GDM1 (cell line): ENCODE data around the gene AK1.
A peak's percentile ranks its signal among the peaks of the same experiment; 100 is the strongest.

ENCODE experiments used
- DNase-seq: peaks from one replicate; lab custom pipeline; 2025; lab: John Stamatoyannopoulos, UW

AK1 gene

GRCh38 chr9:127877566-127877998 lies at the start of gene AK1:
Gene AK1, minus strand, starts transcription at chr9:127877675. Its CDS starts 3,058 bp downstream, at chr9:127874617.
- no peak for DNase-seq

GRCh38 chr9:127926906-127927200 lies 49.4 kb upstream of the AK1 start:
- no peak for DNase-seq

DNA sequence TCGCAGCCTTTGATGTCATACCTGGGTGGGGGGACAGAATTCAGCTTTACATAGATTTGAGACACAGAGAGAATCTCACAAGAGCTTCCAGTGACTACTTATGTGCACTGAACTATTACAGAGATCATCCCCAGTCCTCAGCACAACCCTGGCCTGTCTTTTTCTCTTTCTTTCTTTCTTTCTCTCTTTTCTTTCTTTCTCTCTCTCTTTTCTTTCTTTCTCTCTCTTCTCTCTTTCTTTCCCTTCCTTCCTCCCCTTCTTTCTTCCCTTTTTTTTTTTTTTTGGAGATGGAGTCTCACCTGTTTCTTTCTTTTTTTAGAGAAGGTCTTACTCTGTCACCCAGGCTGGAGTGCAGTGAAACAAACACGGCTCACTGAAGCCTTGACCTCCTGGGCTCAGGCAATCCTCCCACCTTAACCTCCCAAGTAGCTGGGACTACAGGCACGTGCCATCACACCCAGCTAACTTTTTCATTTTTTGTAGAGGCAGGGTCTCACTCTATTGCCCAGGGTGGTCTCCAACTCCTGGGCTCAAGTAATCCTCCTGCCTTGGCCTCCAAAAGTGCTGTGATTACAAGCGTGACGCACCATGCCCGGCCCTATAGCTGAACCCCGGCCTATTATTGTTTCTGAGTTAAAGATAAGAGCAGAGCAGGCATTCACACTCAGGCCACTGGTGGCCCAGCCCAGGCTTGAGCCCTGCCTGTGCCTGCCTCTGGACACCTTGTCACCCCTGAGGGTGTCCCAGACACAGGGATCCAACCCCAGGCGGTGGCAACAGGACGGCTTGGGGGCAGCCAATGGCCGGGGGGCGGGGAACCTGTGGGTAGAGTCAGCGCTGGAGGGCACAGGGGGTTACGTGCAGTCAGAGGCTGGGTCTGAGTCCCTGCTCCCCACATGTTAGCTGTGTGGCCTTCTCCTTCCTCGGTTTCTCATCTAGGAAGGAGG lies 48.8 kb upstream of the AK1 start:
- DNase-seq, result no peak

DNA sequence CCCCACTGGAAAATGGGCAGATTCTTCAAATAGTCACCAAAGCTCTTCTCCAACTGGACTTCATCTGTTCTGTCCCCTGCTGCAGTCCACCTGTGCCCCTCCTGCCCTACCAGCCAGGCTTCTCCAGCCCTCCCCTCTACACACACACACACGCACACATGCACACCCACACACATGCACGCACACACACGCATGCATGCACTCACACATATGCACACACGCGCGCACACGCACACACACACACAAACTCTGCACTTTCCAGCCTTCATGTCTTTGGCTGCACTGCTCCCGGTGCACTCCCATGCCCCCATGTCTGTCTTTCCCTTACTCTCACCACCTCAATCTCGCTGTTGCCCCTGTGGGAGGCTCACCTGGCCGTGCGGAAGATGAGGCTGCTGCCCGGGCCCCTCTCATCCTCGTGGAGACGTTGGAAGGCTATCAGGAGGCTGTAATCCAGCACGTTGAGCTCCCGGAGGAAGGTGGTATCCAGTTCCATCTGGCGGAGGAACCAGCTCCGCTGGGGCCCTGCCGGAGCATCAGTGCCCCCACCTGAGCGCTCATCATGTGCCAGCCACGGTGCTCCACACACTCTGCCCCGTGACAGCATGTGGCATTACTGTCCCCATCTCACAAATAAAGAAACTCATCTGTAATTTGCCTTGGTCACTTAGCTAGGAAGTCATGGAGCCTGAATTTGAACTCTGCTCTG lies 47.4 kb upstream of the AK1 start:
- no peak for DNase-seq

GRCh38 chr9:127923771-127924170 lies 46.3 kb upstream of the AK1 start:
- DNase-seq, result no peak

DNA sequence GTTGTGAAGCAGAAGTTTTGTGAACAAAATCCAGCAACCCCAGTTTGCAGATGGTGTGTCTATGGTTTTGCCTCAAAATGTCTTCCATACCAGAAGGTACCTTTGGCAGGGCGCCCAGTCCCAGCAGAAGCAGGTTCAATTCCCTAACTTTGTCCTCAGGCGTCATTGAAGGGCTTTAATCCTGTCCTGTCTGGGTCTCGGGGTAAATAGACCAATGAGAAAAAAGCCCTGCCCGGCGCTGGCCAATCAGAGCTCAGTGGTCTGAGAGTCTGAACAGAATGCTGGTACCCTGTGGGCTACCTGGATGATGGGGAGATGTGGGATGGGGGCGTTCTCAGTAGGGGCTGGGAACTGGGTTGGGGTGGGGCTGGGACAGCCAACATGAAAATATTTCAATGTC lies 45.6 kb upstream of the AK1 start:
- no peak for DNase-seq

DNA sequence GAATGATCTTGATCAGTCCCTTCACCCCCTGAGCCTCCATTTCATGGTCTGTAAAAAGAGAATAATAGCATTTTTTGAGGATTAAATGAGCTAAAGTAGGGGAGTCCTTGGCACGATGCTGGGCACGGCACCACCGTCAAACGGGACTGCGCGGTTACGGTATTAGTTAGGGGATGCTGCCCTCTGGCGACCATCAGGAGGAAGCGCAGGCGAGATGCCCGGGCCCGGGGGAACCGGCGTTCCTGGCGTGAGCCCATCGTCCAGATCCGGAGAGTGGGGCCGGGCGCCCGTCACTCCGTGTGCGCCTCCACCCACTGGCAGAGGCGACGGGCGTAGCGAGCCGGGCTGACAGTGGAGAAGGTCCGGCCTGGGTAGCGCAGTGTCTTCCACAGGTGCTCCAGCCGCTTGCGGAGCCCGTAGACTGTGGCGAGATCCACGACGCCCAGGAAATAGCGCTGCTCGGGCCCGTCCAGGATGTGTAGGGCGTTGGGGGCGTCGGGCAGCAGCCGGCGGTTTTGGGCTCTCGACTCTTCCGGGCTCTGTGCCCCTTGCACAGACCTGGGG lies 44.2 kb upstream of the AK1 start:
- peak; percentile 30 for DNase-seq

DNA sequence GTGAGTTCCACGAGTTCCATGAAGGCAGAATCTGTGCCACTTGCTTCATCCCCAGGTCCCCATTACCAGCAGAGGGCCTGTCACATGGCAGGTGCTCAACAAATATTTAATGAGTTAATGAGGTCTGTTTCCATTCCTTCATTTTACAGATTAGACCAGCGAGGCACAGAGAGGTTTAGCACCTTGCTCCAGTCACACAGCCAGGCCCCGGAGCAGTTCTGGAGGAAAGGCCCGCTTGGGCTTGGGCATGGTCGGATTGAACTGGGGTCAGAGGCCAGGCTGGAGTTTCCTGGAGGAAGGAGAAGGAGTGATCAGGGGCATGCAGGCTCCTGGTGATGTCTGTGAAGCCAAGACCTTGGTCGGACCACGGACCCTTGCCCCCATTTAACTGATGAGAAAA lies 43.3 kb upstream of the AK1 start:
- no peak for DNase-seq

DNA sequence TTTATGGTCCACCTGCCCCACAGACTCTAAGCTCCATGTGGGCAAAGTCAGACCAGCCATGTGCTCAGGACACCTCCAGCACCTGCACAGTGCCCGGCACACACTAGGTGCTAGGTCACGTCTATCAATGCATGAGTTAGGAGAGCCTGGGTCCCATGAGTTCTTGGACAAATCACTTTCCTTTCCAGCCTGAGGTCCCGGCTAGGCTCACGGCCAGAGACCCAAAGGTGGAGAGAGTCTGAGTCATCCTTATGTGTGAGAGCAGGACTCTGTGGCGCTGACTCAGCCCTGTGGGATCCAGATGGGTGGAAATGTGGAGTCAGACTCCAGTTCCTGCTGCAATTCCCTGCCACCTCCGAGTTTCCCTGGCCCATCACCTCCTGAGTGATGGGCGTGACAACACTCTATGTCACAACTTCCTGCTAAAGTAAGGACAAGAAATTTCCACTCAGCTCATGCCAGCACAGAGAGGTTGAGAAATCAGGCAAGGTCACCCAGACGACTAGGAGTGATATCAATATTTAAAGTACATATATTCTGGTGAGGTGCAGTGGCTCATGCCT lies 41.9 kb upstream of the AK1 start:
- DNase-seq, result no peak

- peak; percentile 23 for DNase-seq
Observed at GRCh38 chr9:127918183-127919107, 41.0 kb upstream of the AK1 start.

DNA sequence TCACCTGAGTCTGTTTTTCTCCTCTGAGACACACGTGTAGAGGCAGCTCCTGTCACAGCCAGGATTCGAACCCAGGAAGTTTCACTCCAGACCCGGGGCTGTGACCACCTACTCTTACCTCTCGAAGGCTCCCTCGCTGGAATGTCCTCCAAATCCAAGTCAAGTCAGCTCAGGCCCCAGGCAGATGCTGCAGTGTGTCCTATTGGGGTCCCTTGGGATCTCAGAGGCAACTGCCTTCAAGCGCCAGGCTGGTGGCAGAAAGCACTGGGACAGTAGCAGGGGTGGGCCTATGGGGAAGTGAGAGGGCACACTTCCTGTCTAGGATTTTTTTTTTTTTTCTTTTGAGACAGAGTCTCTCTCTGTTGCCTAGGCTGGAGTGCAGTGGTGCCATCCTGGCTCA lies 40.1 kb upstream of the AK1 start:
- DNase-seq, result no peak

DNA sequence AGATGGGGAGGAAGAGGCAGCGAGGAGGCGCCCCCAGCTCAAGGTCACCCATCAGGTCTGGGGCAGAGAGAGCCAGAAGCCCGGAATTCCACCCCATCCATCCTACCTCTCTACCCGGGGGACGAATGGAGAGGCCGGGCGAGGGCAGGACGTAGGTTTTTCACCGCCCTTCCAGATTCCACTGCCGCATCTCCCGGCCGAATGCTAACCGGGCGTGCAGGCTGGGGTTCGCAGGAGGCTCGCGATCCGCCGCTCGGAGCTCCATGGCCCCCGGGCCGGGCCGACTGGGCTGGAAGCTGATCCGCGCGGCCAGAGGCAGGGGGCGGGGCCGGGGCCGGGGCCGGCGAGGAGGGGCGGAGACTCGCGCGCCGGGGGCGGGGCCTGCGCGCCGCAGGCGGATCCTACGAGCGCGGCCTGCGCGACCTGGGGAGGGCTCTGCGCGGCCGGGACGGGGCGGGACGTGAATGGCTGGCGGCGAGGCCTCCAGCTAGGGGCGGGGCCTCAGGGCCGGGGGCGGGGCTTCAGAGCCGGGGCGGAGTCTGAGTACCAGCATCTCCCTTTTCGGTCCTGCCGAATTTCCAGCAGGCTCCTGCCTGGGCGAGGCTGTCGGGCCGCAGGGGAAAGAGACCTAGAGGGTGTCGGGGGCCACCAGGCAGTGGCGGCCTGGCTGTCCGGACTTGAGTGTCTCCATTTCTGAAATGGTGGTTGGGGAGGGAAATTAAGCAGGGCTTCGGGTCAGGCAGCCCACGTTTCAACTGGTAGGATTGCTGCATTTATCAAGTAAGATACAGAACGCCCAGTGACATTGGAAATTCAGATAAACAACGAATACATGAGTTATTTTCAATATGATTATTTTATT lies 39.5 kb upstream of the AK1 start, which contains the start of gene ST6GALNAC4:
TSS of gene ST6GALNAC4 (minus strand) at position 322 of the 862 bp plus-strand sequence. CDS start 622 bp downstream, outside the sequence.
- peak; percentile 86 for DNase-seq

DNA sequence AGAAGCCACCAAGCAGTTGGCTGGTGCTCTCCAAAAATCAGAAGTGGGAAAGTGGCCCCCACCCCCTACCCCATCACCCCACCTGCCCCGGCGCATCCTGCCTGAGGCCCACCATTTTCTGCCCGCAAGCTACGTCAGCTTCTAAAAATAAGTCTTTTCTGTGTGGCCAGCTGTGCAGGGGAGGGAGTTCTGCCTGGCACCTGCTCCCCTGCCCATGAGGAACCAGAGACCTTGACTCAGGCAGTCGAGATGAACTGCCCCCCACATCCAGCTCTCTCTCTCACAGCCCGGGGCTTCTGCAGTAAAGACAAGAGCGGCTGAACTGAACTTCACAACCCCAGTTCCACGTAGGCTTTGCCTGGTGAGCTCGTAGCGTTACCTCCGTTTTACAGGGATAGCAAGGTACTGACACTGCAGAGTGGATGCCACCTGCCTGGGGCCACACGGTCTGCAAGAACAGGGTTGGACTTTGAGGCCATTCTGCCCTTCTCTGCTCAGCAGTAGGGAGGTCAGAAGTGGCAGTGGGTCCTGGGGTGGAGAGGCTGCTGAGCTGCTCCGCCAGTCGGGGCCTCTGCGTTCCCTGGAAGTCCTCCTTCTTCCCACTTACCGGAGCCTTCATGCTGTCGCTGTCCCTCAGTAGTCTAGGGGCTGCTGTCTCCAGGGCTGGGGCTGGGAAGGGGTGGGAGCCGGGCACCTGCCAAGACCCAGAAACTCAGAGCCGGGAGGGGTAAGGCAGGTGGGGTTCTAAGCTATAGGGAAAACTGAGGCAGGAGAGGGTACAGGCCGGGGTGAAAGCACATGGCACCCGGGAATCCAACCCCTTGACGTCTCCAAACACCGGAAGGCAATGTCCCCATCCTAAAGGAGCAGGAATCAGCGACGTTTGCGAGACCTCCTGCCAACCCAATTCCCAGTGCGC lies 38.6 kb upstream of the AK1 start:
- no peak for DNase-seq

- no peak for DNase-seq
Observed at GRCh38 chr9:127915325-127915752, 37.9 kb upstream of the AK1 start.

DNA sequence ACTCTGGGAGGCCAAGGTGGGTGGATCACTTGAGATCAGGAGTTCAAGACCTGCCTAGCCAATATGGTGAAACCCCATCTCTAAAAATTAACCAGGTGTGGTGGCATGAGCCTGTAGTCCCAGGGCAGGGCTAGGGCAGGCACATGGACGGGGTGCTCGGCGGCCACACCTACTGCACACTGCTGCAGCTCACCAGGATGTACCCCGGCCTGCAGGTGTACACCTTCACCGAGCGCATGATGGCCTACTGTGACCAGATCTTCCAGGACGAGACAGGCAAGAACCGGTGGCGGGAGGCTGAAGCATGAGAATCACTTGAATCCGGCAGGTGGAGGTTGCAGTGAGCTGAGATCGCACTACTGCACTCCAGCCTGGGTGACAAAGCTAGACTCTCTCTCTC lies 36.2 kb upstream of the AK1 start:
- no peak for DNase-seq

- no peak for DNase-seq
Observed at GRCh38 chr9:127912882-127913281, 35.4 kb upstream of the AK1 start.

GRCh38 chr9:127912296-127912695 lies 34.8 kb upstream of the AK1 start:
- no peak for DNase-seq

GRCh38 chr9:127910613-127911205 lies 33.2 kb upstream of the AK1 start:
- DNase-seq, result no peak

GRCh38 chr9:127909839-127910273 lies 32.4 kb upstream of the AK1 start:
- DNase-seq, result no peak
